Stimulated activated CD4-positive, alpha-beta T cell treated with anti-CD3 and anti-CD28 coated beads, Interleukin-4, amount 100 ng/mL, for 4 hours (primary cell): Measurements from ENCODE around the gene LSP1.
"Not testable (repeated sequence)": the region's sequence is repeated elsewhere in the genome, so short reads cannot be mapped to it uniquely, and the experiment has no call there.

Experiments used
- DNase-seq, 2 experiments: peaks; one replicate each; pipeline ENCODE4 v3.0.0-alpha.2; 2020

The LSP1 gene

GRCh38 chr11:1932681-1933080 is 79.8 kb downstream of the LSP1 start:
- DNase-seq = no peak

- DNase-seq = no peak
Observed at GRCh38 chr11:1933416-1934334, 80.8 kb downstream of the LSP1 start.

DNA sequence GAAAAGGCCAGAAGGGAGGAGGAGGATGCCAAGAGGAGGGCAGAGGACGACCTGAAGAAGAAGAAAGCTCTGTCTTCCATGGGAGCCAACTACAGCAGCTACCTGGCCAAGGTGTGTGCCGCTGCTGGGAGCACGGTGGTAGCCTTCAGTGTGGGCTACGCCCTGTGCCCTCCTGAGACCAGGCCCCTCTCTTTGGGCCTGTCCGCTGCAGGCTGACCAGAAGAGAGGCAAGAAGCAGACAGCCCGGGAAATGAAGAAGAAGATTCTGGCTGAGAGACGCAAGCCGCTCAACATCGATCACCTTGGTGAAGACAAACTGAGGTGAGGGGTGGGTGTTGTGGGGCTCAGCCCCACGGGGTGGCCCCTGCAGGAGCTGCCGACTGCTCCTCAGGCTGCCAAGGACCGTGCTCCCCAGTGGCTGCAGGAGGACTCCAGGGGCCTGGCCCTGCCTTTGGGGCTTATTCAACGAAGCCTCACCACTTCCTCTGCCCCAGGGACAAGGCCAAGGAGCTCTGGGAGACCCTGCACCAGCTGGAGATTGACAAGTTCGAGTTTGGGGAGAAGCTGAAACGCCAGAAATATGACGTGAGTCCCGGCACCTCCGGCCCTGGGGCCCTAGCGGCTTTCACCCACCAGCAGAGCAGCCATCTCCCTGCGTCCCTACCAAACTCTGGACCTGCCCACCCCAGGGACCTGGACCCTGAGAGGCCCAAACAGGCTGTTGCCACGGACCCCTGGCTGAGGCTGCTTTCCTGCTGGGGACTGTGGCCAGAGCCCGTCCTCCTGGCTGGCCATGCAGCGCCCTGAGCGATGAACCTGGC is 81.7 kb downstream of the LSP1 start:
- no peak for DNase-seq

DNA sequence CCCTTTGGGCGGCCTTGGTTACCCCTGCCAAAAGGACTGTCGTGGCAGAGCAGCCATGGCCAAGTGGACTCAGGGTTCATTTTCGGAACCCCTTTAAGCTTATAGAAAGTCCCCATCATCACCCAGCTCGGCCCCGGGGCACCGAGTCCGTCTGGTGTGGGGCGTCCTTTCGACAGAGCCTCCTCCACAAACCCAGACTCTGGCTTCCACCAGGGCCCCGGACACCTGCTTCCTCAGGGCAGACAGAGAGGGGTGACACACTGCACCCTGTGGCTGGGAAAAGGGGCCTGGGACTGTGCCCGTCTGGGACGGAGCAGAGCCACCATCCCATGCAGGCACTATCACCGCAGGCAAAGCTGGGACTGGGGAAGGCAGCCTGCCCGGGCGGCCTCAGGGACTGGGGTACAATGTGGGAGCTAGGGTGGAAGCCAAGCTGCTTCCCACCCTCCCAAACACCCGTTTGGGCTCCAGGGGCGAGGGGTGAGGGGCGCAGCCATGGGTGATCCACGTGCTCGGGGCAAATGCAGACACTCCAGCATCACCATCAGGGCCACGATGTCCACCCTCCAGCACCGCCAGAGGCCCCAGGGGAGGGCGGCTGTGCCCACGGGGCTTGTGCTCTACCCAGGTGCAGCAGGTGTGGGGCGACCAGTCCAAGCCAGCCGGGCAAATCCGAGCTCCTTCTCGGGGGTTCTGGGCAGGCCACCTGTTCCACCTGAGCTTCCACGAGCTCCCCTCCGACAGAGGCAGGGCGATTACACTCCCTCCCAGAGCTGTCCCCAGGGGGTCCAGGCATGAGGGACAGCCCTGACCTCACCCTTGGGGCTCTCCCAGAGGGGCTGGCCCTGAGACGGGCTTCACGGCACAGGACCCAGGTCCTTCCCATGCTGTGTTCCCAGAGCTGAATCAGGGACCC is 82.5 kb downstream of the LSP1 start:
- no peak for DNase-seq

- no peak for DNase-seq
Observed at GRCh38 chr11:1936072-1936780, 83.3 kb downstream of the LSP1 start.

- DNase-seq = no peak
Observed at GRCh38 chr11:1936781-1937615, 84.1 kb downstream of the LSP1 start.

- DNase-seq = no peak
Observed at GRCh38 chr11:1937616-1938342, 84.9 kb downstream of the LSP1 start.

- no peak for DNase-seq
Observed at GRCh38 chr11:1938343-1939005, 85.6 kb downstream of the LSP1 start.

DNA sequence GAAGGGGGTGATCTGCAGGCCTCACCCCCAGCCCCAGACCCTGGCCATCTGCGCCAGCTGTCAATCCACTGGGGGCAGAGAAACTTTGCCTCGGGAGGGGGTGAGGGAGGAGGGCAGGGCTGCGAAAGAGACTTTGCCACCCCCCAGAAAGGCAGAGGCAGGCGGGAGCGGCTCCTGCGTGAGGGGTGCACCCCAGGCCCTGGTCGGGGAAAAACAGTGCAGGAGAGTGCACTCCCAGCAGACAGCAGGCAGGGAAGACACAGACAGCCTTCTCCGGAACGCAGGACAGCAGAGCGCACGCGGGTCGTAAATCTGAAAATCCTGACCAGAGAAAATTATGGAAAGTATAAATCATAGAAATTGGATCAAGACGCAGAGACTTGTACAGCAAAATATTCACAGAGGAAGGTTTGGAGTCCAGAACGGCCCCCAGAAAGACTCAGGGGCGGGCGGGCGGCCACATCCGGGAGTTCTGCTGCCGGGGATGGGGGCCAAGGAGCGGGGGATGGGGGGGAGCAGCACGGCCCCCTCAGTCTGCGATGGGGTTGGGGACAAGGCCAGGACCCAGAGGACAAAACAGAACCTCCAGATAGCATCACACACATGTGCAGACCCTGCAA is 86.2 kb downstream of the LSP1 start:
- no peak for DNase-seq

DNA sequence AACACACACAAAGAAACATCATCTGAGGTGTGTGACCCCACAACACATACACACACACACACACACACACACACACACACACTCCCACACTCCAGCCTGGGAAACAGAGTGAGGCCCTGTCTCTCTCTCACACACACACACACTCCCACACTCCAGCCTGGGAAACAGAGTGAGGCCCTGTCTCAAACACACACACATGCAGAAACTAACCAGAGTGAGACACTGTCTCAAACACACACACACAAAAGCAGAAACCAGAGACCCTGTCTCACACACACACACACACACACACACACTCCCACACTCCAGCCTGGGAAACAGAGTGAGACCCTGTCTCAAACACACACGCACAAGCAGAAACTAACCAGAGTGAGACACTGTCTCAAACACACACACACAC is 86.9 kb downstream of the LSP1 start:
- not testable (repeated sequence) for DNase-seq
